ENCODE data around the gene CASD1. TPM values are rescaled to one million over a fixed set of nuclear protein-coding genes. Genes with fewer than 3 reads are reported as not detected.

Gene CASD1
- total RNA-seq, 2 experiments from 2014 or later = 19.6 to 24.7 TPM

DNA sequence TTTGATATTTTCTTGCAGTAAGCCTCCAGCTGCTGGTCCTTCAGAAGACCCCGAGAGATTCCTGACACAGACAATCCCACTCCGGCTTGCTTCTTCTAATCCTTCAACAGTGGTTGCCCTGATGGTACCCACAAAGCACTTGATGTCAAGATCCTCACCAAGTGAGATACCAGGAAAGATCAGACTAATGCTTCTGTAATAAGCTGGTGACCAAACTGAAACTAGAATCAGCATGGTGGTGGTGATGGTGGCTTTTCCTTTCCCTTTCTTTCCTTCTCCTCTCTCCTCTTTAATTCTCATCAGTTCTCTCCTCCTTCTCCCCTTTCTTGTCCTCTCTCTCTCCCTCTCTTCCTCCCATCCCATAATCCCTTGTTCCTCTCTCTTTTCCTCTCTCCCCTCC lies 25.8 kb upstream of the CASD1 start:
- CTCF ChIA-PET (ENCODE audit: unreplicated experiment) = no interaction called here
- no TSS peak for BruUV-seq (replicated peaks)

DNA sequence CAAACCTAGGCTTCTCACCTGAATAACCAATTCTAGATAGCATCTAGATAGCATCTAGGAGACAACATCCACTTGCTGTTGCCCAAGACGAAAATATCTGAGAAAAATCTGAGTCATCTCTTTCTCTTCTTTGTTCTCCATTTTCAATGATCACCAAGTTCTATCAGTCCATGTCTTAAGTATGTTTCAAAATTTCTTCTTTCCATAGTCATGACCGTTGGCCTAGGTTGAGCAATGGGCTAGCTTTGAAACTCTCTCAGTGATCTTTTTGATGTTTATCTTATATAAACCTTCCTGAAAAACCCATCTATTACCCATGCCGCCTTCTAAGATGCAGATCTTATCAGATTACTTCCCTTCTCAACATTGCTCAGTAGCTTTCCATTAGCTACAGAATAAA lies 23.4 kb upstream of the CASD1 start:
- intact Hi-C loops (cut with micrococcal nuclease; ENCODE audit: unreplicated experiment) = no loop called here
- Histone ChIP-seq H3K79me2 (ENCODE audit: insufficient read depth, low read depth, low read length) (no peaks in the 10 kb centered on the region), H3K9me2 (ENCODE audit: insufficient read depth, low read length) (no peaks in the 10 kb centered on the region), H2AFZ (ENCODE audit: low read length) (no peak overlapping the region), H4K20me1 (ENCODE audit: insufficient read depth, low read length) (no peaks in the 10 kb centered on the region), H3K27ac (ENCODE audit: low read depth, low read length, poor library complexity, severe bottlenecking) (no peak overlapping the region), H3K36me3 (ENCODE audit: insufficient read depth, low read length) (no peaks in the 10 kb centered on the region), H3K9me3 (ENCODE audit: low read length) (no peaks in the 10 kb centered on the region), H3K4me1 (ENCODE audit: insufficient read depth, low read length, poor library complexity, severe bottlenecking) (no peaks in the 10 kb centered on the region), H3K4me2 (ENCODE audit: low read length) (no peak overlapping the region), H3K4me3 (ENCODE audit: low read depth, low read length, poor library complexity, severe bottlenecking) (no peak overlapping the region)
- ChIA-PET CTCF (ENCODE audit: unreplicated experiment) (no interaction called here), POLR2A (no interaction called here)
- TF ChIP-seq, protein P1, sequence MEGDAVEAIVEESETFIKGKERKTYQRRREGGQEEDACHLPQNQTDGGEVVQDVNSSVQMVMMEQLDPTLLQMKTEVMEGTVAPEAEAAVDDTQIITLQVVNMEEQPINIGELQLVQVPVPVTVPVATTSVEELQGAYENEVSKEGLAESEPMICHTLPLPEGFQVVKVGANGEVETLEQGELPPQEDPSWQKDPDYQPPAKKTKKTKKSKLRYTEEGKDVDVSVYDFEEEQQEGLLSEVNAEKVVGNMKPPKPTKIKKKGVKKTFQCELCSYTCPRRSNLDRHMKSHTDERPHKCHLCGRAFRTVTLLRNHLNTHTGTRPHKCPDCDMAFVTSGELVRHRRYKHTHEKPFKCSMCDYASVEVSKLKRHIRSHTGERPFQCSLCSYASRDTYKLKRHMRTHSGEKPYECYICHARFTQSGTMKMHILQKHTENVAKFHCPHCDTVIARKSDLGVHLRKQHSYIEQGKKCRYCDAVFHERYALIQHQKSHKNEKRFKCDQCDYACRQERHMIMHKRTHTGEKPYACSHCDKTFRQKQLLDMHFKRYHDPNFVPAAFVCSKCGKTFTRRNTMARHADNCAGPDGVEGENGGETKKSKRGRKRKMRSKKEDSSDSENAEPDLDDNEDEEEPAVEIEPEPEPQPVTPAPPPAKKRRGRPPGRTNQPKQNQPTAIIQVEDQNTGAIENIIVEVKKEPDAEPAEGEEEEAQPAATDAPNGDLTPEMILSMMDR (conservative IDR thresholded peaks at IDR 0.05; ENCODE audit: low read length) = no peak
- TF ChIP-seq EZH2phosphoT487 (IDR thresholded peaks at IDR 0.05; ENCODE audit: borderline replicate concordance, low read depth, low read length) = no peak
- no TSS peak for BruUV-seq (replicated peaks)
- DNase-seq (ENCODE audit: low spot score) = no peak

More for the DNA sequence above, 25.8 kb upstream of the CASD1 start:
- Histone ChIP-seq H3K4me3 (ENCODE audit: low read depth, low read length, poor library complexity, severe bottlenecking) (no peak overlapping the region), H3K9me2 (ENCODE audit: insufficient read depth, low read length) (no peaks in the 10 kb centered on the region), H4K20me1 (ENCODE audit: insufficient read depth, low read length) (no peaks in the 10 kb centered on the region), H3K4me2 (ENCODE audit: low read length) (no peak overlapping the region), H3K4me1 (ENCODE audit: insufficient read depth, low read length, poor library complexity, severe bottlenecking) (no peaks in the 10 kb centered on the region), H3K27ac (ENCODE audit: low read depth, low read length, poor library complexity, severe bottlenecking) (no peak overlapping the region), H3K79me2 (ENCODE audit: insufficient read depth, low read depth, low read length) (no peaks in the 10 kb centered on the region), H3K9me3 (ENCODE audit: low read length) (no peaks in the 10 kb centered on the region), H2AFZ (ENCODE audit: low read length) (no peak overlapping the region), H3K36me3 (ENCODE audit: insufficient read depth, low read length) (no peaks in the 10 kb centered on the region)
- intact Hi-C loops (cut with micrococcal nuclease; ENCODE audit: unreplicated experiment) = no loop called here
- no peak for DNase-seq (ENCODE audit: low spot score)
- TF ChIP-seq, protein P1 (conservative IDR thresholded peaks at IDR 0.05; ENCODE audit: low read length) = no peak
- no peak for TF ChIP-seq EZH2phosphoT487 (IDR thresholded peaks at IDR 0.05; ENCODE audit: borderline replicate concordance, low read depth, low read length)
- POLR2A ChIA-PET = no interaction called here

DNA sequence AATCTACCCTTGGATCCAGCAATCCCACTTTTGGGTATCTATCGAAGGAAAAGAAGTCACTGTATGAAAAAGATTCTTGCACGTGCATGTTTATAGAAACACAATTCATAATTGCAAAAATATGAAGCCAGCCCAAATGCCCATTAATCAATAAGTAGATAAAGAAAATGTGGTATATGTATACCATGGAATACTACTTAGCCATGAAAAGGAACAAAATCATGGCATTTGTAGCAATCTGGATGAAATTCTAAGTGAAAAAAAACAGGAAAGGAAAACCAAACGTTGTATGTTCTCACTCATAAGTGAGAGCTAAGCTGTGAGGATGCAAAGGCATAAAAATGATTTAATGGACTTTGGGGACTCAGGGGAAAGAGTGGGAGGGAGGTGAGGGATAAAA lies 18.2 kb upstream of the CASD1 start:
- no peaks in the 10 kb centered on the region for H3K4me1 ChIP-seq (ENCODE audit: insufficient read depth, low read length, poor library complexity, severe bottlenecking)
- intact Hi-C loops (cut with micrococcal nuclease; ENCODE audit: unreplicated experiment) = no loop called here
- no peaks in the 10 kb centered on the region for H3K9me3 ChIP-seq (ENCODE audit: low read length)
- H4K20me1 ChIP-seq (ENCODE audit: insufficient read depth, low read length) = no peaks in the 10 kb centered on the region
- H3K9me2 ChIP-seq (ENCODE audit: insufficient read depth, low read length) = no peaks in the 10 kb centered on the region
- no peak overlapping the region for H3K27ac ChIP-seq (ENCODE audit: low read depth, low read length, poor library complexity, severe bottlenecking)
- ChIA-PET CTCF (ENCODE audit: unreplicated experiment) (no interaction called here), POLR2A (interaction anchor here (1.1 kb wide), 1 partner anchor 10 kb away, joined by 3 read pairs; no protein-coding TSS in a partner anchor)
- no peak overlapping the region for H2AFZ ChIP-seq (ENCODE audit: low read length)
- H3K36me3 ChIP-seq (ENCODE audit: insufficient read depth, low read length) = no peaks in the 10 kb centered on the region
- no TSS peak for BruUV-seq (replicated peaks)
- no peak overlapping the region for H3K4me2 ChIP-seq (ENCODE audit: low read length)
- TF ChIP-seq EZH2phosphoT487 (IDR thresholded peaks at IDR 0.05; ENCODE audit: borderline replicate concordance, low read depth, low read length) = no peak
- TF ChIP-seq, protein P1 (conservative IDR thresholded peaks at IDR 0.05; ENCODE audit: low read length) = no peak
- no peak for DNase-seq (ENCODE audit: low spot score)
- no peaks in the 10 kb centered on the region for H3K79me2 ChIP-seq (ENCODE audit: insufficient read depth, low read depth, low read length)
- no peak overlapping the region for H3K4me3 ChIP-seq (ENCODE audit: low read depth, low read length, poor library complexity, severe bottlenecking)
